NCI-H82 (cell line): ENCODE measurements around the gene PELI1.
"Not testable (repeated sequence)": the region's sequence is repeated elsewhere in the genome, so short reads cannot be mapped to it uniquely, and the experiment has no call there.

Source experiments
- DNase-seq: peaks from one replicate; lab custom pipeline; 2025; lab: John Stamatoyannopoulos, UW

The PELI1 gene

GRCh38 chr2:64122358-64122757 lies 21.9 kb downstream of the PELI1 start:
- no peak for DNase-seq

GRCh38 chr2:64120928-64121327 lies 23.3 kb downstream of the PELI1 start:
- DNase-seq, result no peak

GRCh38 chr2:64120008-64120407 lies 24.2 kb downstream of the PELI1 start:
- peak; percentile 73 for DNase-seq

GRCh38 chr2:64119369-64119768 lies 24.9 kb downstream of the PELI1 start:
- DNase-seq, result no peak

GRCh38 chr2:64115808-64116598 lies 28.2 kb downstream of the PELI1 start:
- no peak for DNase-seq

GRCh38 chr2:64114912-64115277 lies 29.3 kb downstream of the PELI1 start:
- no peak for DNase-seq

- DNase-seq, result no peak
These were observed 29.9 kb downstream of the PELI1 start for GRCh38 chr2:64114063-64114911.

- no peak for DNase-seq
These were observed 32.2 kb downstream of the PELI1 start for GRCh38 chr2:64112016-64112415.

GRCh38 chr2:64111426-64111825 lies 32.8 kb downstream of the PELI1 start:
- no peak for DNase-seq

GRCh38 chr2:64108666-64109241 lies 35.5 kb downstream of the PELI1 start:
- no peak for DNase-seq

GRCh38 chr2:64106481-64106880 lies 37.7 kb downstream of the PELI1 start:
- DNase-seq, result no peak

GRCh38 chr2:64105670-64106461 lies 38.4 kb downstream of the PELI1 start:
- peak; percentile 7 for DNase-seq

GRCh38 chr2:64104933-64105332 lies 39.3 kb downstream of the PELI1 start:
- DNase-seq, result peak; percentile 77

- not testable (repeated sequence) for DNase-seq
These were observed 41.5 kb downstream of the PELI1 start for GRCh38 chr2:64102736-64103135.

GRCh38 chr2:64101141-64101591 lies 43.1 kb downstream of the PELI1 start:
- no peak for DNase-seq

- DNase-seq, result not testable (repeated sequence)
These were observed 43.6 kb downstream of the PELI1 start for GRCh38 chr2:64100584-64100983.

- no peak for DNase-seq
These were observed 49.4 kb downstream of the PELI1 start for GRCh38 chr2:64094663-64095382.

- DNase-seq, result no peak
These were observed 50.9 kb downstream of the PELI1 start for GRCh38 chr2:64093341-64093740.

- no peak for DNase-seq
These were observed 51.7 kb downstream of the PELI1 start for GRCh38 chr2:64092502-64092901.

- DNase-seq, result no peak
These were observed 54.0 kb downstream of the PELI1 start for GRCh38 chr2:64090264-64090663.

GRCh38 chr2:64086347-64087082 lies 57.7 kb downstream of the PELI1 start:
- DNase-seq, result no peak
